HepG2 (cell line): Measurements from ENCODE around the gene SMIM36. TPM values are rescaled to one million over a fixed set of nuclear protein-coding genes. Genes with fewer than 3 reads are reported as not detected.

ENCODE experiments used
- ATAC-seq: fragments of 200-7000 bp; cut with Tn5 transposase; 3 replicates; pipeline ENCODE4 v1.9.1; 2020; ENCODE audit warnings: mild to moderate bottlenecking, moderate library complexity
- BruUV-seq: library from RNA; stranded (reverse); fragments of 400-500 nt; replicated peaks from 2 replicates; lab custom pipeline; 2021; lab: Mats Ljungman, UMichigan
- CTCF ChIA-PET: fragments of 300-600 bp; formaldehyde crosslinking; extraction: SDS; loops from one replicate; lab custom pipeline; 2021; ENCODE audit warnings: low total read pairs, inconsistent platforms, low intra/inter-chr PET ratio; lab: Yijun Ruan, JAX
- POLR2A ChIA-PET: fragments of 350-600 bp; sonication (Branson Sonifier 250); formaldehyde crosslinking; loops from one replicate; lab custom pipeline; 2020; ENCODE audit warnings: antibody characterized with exemption, inconsistent platforms; lab: Yijun Ruan, JAX
- DNase-seq: peaks from one replicate; pipeline ENCODE4 v3.0.0-alpha.2; 2015; ENCODE audit warnings: low spot score
- FAIRE-seq: peaks from 3 replicates; lab custom pipeline; 2011; peaks lifted over from hg19 to GRCh38; lab: Jason Lieb, UNC
- H2AFZ ChIP-seq: one replicate; pipeline ENCODE4 v1.6.1; 2011; ENCODE audit warnings: low read length, inconsistent platforms
- H3K27ac ChIP-seq: fragments of 300-600 bp; 3 replicates; pipeline ENCODE4 v1.8.0; 2011; ENCODE audit warnings: mixed run types, mild to moderate bottlenecking, mixed read lengths, low read length, inconsistent platforms; ENCODE audit not compliant: insufficient read depth; ENCODE audit errors: extremely low read length
- H3K27me3 ChIP-seq, 2 experiments: fragments of 200-600 bp in 1 of 2; 2 replicates in 1 of 2; 3 replicates in 1 of 2; pipeline versions ENCODE4 v1.6.0 to v1.8.0; 2011; ENCODE audit warnings: low read length in 2 of 2, mild to moderate bottlenecking in 2 of 2, moderate library complexity in 2 of 2, inconsistent platforms in 1 of 2; ENCODE audit not compliant: insufficient read depth in 2 of 2, control insufficient read depth in 1 of 2
- H3K36me3 ChIP-seq, 2 experiments: fragments of 200-600 bp in 1 of 2; replicated peaks in 1 of 2; 2 replicates in 1 of 2; 3 replicates in 1 of 2; pipeline versions ENCODE4 v1.5.1 to v1.8.0; 2011; ENCODE audit warnings: low read length in 2 of 2, inconsistent platforms in 1 of 2; ENCODE audit not compliant: insufficient read depth in 2 of 2, control insufficient read depth in 1 of 2
- H3K4me1 ChIP-seq: 2 replicates; pipeline ENCODE4 v1.5.1; 2012; ENCODE audit warnings: low read length, inconsistent platforms; ENCODE audit not compliant: insufficient read depth
- H3K4me2 ChIP-seq: 2 replicates; pipeline ENCODE4 v1.6.0; 2011; ENCODE audit warnings: low read depth, low read length, inconsistent platforms
- H3K4me3 ChIP-seq, 3 experiments: fragments of 200-600 bp in 1 of 3; sonication (generic), shearing (Covaris generic) in 1 of 3; replicated peaks in 1 of 3; 2 replicates each; pipeline ENCODE4 v1.5.1; 2011 to 2016; ENCODE audit warnings: low read length in 3 of 3, inconsistent platforms in 2 of 3, low read depth in 2 of 3, mild to moderate bottlenecking in 2 of 3, control low read depth in 1 of 3, mixed read lengths in 1 of 3; ENCODE audit not compliant: insufficient read depth in 1 of 3
- H3K79me2 ChIP-seq: one replicate; pipeline ENCODE4 v1.6.1; 2011; ENCODE audit warnings: low read length, inconsistent platforms; ENCODE audit not compliant: insufficient read depth
- H3K9ac ChIP-seq: 2 replicates; pipeline ENCODE4 v1.6.0; 2011; ENCODE audit warnings: mild to moderate bottlenecking, low read depth, low read length, inconsistent platforms; ENCODE audit not compliant: insufficient read depth
- H3K9me3 ChIP-seq: 2 replicates; pipeline ENCODE4 v1.5.1; 2012; ENCODE audit warnings: mild to moderate bottlenecking, low read length
- H4K20me1 ChIP-seq: 2 replicates; pipeline ENCODE4 v1.6.0; 2011; ENCODE audit warnings: inconsistent platforms, mild to moderate bottlenecking, low read length, moderate library complexity; ENCODE audit not compliant: insufficient read depth
- PAF1 ChIP-seq: IDR thresholded peaks from 2 replicates; pipeline ENCODE4 v1.6.1; 2016; ENCODE audit warnings: missing genetic modification reagents, missing compliant biosample characterization
- RARG ChIP-seq: sonication (generic); formaldehyde crosslinking; IDR thresholded peaks from 2 replicates; pipeline ENCODE4 v1.4.0; 2020; ENCODE audit warnings: low read depth, mild to moderate bottlenecking, missing genetic modification reagents
- SNAPC4 ChIP-seq: sonication (generic); formaldehyde crosslinking; IDR thresholded peaks from 2 replicates; pipeline ENCODE4 v1.4.0; 2020; ENCODE audit warnings: mild to moderate bottlenecking, missing genetic modification reagents
- SRSF1 ChIP-seq: fragments of 200-400 bp; formaldehyde crosslinking; optimal IDR thresholded peaks from 2 replicates; pipeline ENCODE3; 2017; ENCODE audit warnings: mild to moderate bottlenecking, low read depth, low read length, moderate library complexity
- ZBTB20 ChIP-seq: sonication (generic); formaldehyde crosslinking; IDR thresholded peaks from 2 replicates; pipeline ENCODE4 v1.8.1; 2023; ENCODE audit warnings: missing genetic modification reagents, low read depth, mild to moderate bottlenecking, borderline replicate concordance
- ZSCAN22 ChIP-seq: sonication (generic); formaldehyde crosslinking; IDR thresholded peaks from 2 replicates; pipeline ENCODE4 v1.4.0; 2020; ENCODE audit warnings: mild to moderate bottlenecking, missing genetic modification reagents
- in situ Hi-C: cut with HindIII; loops from 2 replicates; pipeline ENCODE4 v1.10.0; 2017; ENCODE audit warnings: low pct_unique_long_range_greater_than_20kb; ENCODE audit not compliant: extremely low pct_ligation_motif_present
- intact Hi-C: fragments of 100-400 bp; cut with micrococcal nuclease; formaldehyde crosslinking; loops from one replicate; pipeline ENCODE4 v1.10.0; 2022; ENCODE audit not compliant: unreplicated experiment
- polyA plus RNA-seq, 8 experiments: library from polyadenylated mRNA; depleted of rRNA in 3 of 8; stranded (reverse) in 7 of 8; unstranded in 1 of 8; fragments of >200 nt; fragmentation: Illumina TruSeq in 4 of 8; extraction: Trizol in 4 of 8; gene quantifications; 2 replicates each; pipeline versions ENCODE4 v1.2.1 to v1.2.3, GENCODE V29; 2011 to 2016; ENCODE audit warnings: low read depth in 4 of 8, missing spikeins in 1 of 8, mixed read lengths in 1 of 8; ENCODE audit not compliant: insufficient read depth in 1 of 8
- total RNA-seq, 5 experiments: library from RNA; depleted of rRNA; stranded (reverse); fragments of >200 nt; fragmentation: Illumina TruSeq; extraction: Trizol; gene quantifications; 2 replicates each; pipeline ENCODE4 v1.2.3, GENCODE V29; 2016; ENCODE audit warnings: low read depth in 1 of 5

SMIM36 gene
- total and polyA plus RNA-seq, 2 of the 13 experiments (the other 11 are each of a cell fraction or from before 2014, with no cell fraction given): not detected

GRCh38 chr17:55462711-55463110 is 48.5 kb downstream of the SMIM36 start:
- Histone ChIP-seq H3K4me3 (no peak overlapping the region), H3K27me3 (no peaks in the 10 kb centered on the region), H3K36me3 (no peaks in the 10 kb centered on the region)
- POLR2A ChIA-PET: interaction anchor here (0.7 to 1.5 kb wide), 2 partner anchors 16 to 29 kb away, joined by 3 to 4 read pairs; no protein-coding TSS in a partner anchor
- ATAC-seq: no peak
- in situ Hi-C loops: no loop called here
- no TSS peak for BruUV-seq
- TF ChIP-seq ZBTB20 (CRISPR knock-in tag): no peak
- TF ChIP-seq ZSCAN22: no peak
- no peak for TF ChIP-seq RARG
- no peak for TF ChIP-seq SNAPC4
- no peak for TF ChIP-seq SRSF1
- no peak for TF ChIP-seq PAF1 (CRISPR knock-in tag)
- TF ChIP-seq, all 625 proteins: peak for 0
- H3K9ac ChIP-seq: no peak overlapping the region
- H3K9me3 ChIP-seq: no peaks in the 10 kb centered on the region
- H4K20me1 ChIP-seq: no peaks in the 10 kb centered on the region
- CTCF ChIA-PET: no interaction called here
- H3K79me2 ChIP-seq: no peaks in the 10 kb centered on the region
- no peak for FAIRE-seq
- H2AFZ ChIP-seq: peak overlapping the region; percentile 45
- H3K4me2 ChIP-seq: no peak overlapping the region
- intact Hi-C loops: no loop called here
- no peak for DNase-seq
- no peak overlapping the region for H3K27ac ChIP-seq
- H3K4me1 ChIP-seq: peaks cover 25% of the 10 kb centered on the region
